Hippocampal formation (tissue), 2 donors: ENCODE results near the gene SEC24A.
"Not testable (repeated sequence)": the region's sequence is repeated elsewhere in the genome, so short reads cannot be mapped to it uniquely, and the experiment has no call there.

ENCODE experiments used
- DNase-seq, 2 donors: peaks; one replicate each; lab custom pipeline; 2025; lab: John Stamatoyannopoulos, UW

SEC24A gene

DNA sequence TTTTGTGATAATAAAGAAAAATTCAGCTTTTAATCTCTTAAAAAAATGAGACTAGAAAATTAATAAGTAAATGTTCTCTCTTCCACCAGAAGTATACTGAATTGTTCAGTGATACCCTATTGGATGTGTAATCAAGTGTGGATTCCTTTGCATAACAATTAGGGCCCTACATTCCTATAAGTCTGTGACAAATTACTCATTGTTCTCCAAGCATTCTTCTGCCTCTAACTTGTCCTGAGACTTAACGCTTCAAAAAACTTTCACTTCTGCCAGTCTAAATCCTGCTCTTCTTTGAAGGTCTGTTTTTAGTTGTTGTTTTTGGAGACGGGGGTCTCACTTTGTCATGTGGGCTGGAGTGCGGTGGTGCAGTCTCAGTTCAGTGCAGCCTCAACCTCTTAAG is 100.8 kb downstream of the SEC24A start:
- DNase-seq: no peak

DNA sequence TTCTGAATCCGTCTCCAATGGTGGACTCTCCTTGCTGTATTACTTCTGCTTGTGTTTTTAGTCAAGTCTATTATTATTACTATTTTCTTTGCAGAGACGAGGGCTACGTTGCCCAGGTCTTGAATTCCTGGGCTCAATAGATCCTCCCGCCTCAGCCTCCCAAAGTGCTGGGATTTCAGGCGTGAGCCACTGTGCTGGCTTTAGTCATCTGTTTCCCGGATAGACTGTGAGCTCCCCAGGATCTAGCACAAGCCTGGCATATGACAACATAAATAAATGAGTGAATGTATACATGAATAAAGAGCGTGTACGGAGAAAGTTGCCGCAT is 109.6 kb downstream of the SEC24A start:
- no peak for DNase-seq

DNA sequence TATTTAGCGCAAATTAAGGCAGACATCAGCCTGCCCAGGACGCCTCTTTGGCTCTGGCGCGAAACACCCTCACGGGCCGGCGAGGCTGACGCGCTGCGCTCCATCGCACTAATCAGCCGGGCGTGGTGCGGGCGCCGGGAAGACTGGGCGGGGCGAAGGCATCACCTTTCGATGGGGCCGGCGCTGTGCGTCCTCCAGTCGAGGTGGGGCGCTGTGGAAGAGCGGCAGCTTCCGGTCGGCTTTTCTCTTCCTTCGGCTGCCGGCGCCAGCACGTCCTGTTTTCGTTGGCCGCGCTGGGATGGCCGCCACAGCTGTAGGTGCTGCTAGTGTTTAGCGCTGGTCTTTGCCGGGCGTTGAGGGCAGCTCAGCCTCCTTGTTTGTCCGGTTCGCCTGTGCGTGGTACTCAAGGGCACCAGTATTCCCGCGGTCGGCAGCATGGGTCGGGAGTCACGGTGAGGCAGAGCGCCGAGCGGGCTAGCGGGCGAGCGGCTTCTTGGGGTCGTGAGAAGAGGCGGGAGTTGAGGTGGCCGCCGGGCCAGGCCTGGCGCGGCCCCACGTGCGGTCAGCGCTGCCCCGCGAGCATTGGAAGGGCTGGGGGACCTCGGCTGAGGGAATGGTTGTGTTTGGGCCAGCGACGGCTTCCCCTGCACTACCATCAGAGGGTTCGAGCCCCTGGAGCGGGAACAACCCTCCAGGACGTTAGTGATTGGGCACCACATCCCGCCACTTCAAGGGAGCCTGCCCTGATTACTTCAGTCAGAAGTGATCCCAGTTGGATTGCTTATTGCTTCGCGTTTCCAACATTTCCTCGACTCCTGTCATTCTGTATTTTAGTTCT is 110.1 kb downstream of the SEC24A start, which contains the start of gene DDX46:
Gene DDX46 (plus strand): TSS at position 276 of the 838 bp plus-strand sequence. CDS start 160 bp downstream, at position 436.
- DNase-seq: peak; percentile 85 to 86

DNA sequence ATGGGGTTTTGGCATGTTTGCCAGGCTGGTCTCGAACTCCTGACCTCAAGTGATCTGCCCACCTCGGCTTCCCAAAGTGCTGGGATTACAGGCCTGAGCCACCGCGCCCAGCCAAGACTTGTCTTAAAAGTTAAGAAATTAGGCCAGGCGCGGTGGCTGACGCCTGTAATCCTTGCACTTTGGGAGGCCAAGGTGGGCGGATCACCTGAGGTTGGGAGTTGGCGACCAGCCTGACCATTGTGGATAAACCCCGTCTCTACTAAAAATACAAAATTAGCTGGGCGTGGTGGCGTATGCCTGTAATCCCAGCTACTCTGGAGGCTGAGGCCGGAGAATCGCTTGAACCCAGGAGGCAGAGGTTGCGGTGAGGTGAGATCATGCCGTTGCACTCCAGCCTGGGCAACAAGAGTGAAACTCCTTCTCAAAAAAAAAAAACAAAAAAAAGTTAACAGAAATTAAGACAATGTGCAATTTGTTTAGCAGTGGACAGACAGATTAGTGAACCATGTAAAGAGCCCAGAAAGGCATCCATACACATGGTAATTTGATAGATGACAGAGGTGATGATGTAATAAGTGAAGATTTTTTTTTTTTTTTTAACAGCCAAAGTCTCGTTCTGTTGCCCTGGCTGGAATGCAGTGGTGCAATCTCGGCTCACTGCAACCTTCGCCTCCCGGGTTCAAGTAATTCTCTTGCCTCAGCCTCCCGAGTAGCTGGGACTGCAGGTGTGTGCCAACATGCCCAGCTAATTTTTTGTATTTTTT is 119.1 kb downstream of the SEC24A start:
- DNase-seq: not testable (repeated sequence)

DNA sequence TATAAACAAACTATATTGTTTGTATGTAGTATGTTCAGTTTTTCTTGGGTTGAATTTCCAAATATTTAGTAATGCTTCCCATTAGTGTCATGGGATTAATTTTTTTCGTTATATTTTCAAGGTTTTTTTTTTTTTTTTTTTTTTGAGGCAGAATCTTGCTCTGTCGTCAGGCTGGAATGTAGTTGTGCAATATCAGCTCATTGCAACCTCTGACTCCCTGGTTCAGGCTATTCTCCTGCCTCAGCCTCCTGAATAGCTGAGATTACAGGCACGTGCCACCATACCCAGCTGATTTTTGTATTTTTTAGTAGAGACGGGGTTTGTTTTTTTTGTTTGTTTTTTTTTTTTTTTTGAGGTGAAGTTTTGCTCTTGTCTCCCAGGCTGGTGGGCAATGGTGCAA is 120.6 kb downstream of the SEC24A start:
- DNase-seq: no peak

DNA sequence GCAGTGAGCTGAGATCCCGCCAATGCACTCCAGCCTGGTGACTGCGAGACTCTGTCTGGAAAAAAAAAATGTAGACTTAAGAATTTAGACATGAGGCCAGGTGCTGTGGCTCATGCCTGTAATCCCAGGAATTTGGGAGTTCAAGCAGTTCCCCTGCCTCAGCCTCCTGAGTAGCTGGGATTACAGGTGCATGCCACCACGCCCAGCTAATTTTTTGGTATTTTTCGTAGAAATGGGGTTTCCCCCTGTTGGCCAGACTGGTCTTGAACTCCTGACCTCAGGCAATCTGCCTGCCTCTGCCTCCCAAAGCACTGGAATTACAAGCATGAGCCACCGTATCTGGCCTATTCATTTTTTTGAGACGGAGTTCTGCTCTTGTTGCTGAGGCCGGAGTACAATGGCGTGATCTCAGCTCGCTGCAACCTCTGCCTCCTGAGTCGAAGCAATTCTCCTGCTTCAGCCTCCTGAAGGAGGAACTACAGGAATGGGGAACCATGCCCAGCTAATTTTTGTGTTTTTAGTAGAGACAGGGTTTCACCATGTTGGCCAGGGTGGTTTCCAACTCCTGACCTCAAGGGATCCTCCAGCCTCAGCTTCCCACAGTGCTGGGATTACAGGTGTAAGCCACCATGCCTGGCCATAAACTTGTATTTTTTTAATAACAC is 124.0 kb downstream of the SEC24A start:
- DNase-seq: no peak

DNA sequence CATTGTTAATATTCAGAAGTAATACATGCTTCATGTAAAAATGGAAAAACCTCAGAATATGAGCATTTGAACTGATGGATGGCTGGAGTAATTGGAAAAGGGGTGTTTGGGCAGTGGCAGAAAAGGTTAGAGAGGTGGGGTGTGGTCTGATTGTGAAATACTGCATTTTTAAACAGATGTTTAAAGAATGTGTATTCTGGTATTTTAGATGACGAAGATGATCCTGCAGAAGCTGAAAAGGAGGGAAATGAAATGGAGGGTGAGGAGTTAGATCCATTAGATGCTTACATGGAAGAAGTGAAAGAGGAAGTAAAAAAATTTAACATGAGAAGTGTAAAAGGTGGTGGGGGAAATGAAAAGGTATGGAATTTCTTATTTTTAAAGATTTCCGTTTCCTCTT is 128.8 kb downstream of the SEC24A start:
- no peak for DNase-seq
